HG03108 (cell line): ENCODE measurements around the gene SCFD1.
"Not testable (repeated sequence)": the region's sequence is repeated elsewhere in the genome, so short reads cannot be mapped to it uniquely, and the experiment has no call there.

Experiments
- ATAC-seq: cut with Tn5 transposase; IDR thresholded peaks from one replicate; pipeline ENCODE4 v1.9.1; 2021; ENCODE audit warnings: moderate library complexity; ENCODE audit not compliant: unreplicated experiment

Gene SCFD1, protein sequence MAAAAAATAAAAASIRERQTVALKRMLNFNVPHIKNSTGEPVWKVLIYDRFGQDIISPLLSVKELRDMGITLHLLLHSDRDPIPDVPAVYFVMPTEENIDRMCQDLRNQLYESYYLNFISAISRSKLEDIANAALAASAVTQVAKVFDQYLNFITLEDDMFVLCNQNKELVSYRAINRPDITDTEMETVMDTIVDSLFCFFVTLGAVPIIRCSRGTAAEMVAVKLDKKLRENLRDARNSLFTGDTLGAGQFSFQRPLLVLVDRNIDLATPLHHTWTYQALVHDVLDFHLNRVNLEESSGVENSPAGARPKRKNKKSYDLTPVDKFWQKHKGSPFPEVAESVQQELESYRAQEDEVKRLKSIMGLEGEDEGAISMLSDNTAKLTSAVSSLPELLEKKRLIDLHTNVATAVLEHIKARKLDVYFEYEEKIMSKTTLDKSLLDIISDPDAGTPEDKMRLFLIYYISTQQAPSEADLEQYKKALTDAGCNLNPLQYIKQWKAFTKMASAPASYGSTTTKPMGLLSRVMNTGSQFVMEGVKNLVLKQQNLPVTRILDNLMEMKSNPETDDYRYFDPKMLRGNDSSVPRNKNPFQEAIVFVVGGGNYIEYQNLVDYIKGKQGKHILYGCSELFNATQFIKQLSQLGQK

DNA sequence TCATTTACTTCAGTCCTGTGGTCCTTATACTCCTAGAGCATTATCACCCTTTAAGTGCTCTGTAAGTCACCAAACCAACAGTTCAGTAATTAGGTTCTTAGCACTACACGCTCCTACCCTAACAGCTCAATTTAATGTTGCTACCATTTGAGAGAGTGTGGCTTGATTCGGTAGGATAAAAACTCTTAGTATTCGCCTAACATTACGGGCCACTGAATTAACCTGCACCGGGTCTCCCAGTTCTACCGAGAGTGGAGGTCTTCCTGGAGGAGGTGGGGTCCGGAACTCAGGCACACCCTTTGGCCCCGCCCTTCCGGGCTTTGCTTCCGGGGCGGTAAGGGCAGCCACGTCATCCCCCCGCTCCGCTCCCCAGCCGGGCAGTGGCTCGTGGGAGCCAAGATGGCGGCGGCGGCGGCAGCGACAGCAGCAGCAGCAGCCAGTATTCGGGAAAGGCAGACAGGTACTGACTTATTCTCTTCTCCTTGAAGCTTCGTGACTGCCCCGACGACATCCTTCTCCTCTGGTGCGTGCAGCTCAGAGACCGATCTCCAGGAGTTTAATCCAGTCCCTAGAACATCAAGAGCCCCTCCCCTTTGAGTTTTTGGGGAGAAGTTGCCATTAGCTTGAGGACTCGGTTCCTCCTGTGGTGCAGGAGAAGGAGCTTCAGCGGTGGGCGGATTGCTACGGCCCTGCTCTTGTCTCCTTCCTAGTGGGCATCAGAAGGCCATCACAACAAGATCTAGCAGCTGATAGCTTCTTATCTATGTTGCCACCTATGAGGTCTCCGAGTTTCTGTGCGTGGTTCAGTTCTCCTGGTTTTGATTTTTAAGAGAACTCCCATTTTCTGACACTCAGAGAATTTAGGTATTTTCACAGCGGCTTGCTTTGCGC lies at the start of gene SCFD1:
SCFD1 (plus strand) TSS at position 380 of the 891 bp plus-strand sequence; CDS start at position 400, 20 bp downstream.
- ATAC-seq = peak; percentile 93

DNA sequence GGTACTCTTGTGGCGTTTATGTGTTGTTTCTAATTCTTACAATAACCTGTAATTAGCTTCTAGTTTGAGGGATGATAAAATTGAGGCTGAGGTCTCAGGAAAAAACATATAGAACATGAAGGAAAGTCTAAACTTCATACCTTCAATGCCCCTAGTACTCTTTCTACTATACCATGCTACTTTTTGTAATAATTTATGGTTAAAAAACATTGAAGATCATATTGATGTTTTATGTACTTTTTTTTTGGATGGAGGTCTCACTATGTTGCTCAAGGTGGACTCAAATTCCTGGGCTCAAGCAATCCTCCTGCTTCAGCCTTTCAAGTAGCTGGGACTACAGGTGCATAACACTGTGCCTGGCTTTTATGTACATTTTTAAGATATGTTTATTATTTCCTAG lies 49.3 kb upstream of the SCFD1 start:
- ATAC-seq = no peak

DNA sequence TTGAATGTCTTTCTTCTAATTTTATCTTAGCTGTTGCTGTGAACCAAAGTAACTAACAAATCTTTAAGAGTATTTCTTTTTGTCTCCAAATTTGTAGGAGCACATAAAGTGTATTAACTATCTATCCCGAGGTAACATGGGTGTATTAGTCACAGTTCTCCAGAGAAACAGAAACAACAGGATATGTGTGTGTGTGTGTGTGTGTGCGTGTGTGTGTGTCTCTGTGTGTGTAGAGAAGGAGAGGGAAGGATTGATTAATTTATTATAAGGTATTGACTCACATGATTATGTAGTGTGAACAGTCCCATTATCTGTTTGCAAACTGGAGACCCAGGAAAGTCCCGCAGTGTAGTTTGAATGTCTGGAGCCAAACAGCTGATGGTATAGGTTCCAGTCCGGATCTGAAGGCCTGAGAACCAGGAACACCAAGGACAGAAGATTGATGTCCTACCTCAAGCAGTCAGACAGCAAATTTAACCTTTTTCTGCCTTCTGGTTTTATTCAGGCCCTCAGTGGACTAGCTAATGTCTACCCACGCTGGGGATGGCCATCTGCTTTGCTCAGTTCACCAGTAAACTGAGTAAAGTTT lies 48.8 kb upstream of the SCFD1 start:
- ATAC-seq = no peak

DNA sequence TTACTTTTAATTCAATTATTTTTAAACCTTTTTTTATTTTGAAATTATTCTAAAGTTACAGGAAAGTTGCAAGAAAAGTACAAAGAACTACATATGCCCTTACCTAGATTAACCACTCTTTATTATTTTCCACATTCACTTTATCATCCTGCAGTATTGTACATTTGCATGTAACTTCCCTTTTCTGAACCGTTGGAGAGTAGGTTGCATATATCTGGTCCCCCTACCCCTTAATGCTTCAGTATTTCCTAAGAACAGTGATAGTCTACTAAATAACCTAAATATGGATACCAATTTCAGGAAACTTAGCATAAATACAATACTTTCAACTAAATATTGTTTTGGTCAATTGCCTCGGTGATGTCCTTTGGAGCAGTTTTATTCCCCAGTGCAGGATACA lies 48.2 kb upstream of the SCFD1 start:
- no peak for ATAC-seq

DNA sequence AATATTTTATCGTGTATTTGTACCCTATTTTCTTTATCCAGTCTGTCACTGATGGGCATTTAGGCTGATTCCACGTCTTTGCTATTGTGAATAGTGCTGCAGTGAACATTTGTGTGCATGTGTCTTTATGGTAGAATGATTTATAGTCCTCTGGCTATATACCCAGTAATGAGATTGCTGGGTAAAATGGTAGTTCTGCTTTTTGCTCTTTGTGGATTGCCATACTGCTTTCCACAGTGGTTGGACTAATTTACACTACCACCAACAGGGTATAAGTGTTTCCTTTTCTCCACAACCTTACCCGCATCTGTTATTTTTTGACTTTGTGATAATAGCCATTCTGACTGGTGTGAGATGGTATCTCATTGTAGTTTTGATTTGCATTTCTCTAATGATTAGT lies 47.3 kb upstream of the SCFD1 start:
- not testable (repeated sequence) for ATAC-seq

DNA sequence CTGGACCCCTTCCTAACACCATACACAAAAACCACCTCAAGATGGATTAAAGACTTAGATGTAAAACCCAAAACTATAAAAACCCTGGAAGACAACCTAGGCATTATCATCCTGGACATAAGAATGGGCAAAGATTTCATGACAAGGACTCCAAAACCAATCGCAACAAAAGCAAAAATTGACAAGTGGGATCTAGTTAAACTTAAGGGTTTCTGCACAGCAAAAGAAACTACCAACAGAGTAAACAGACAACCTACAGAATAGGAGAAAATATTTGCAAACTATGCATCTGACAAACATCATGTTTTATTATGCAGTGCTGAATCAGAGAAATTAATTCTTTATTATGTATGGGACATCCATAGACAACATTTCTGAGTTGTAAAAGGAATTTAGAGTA lies 45.8 kb upstream of the SCFD1 start:
- ATAC-seq = not testable (repeated sequence)

DNA sequence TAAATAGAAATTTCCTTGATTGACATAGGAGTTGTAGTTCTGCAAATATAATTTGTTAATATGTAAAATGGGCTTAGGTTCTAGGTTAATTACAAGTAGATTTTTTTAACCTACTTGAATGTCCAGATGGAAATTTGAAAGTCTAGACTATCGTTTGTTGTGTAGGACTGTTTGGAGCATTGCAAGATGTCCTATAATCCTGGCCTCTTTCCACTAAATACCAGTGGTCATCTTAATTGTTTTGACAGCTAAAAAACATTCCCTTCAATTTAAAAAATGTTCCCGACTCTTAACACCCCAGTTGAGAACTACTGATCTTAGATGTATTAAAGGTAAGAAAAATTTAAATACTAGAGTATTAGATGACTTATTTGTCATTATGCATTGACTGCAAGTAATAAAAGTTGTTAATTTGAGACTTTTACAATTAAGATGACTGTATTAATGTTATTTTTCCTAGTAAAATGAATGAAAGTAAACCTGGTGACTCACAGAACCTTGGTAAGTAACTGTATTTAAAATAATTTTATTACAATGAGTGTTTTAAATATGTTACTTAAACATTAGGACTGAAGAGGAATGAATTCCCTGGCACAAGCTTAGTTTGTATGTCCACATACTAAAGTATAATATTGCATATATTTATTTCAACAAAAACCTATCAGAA lies 41.4 kb upstream of the SCFD1 start:
- no peak for ATAC-seq

DNA sequence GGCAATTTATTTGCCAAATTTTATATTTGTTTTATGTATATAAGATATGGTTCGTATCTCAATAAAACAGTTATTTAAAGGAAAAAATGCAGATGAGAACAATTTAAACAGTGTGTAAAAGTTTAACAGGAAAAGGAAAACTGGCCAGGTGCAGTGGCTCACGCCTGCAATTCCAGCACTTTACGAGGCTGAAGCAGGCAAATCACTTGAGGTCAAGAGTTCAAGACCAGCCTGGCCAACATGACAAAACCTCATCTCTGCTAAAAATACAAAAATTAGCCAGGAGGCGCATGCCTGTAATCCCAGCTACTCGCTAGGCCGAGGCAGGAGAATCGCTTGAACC lies 40.9 kb upstream of the SCFD1 start:
- no peak for ATAC-seq

DNA sequence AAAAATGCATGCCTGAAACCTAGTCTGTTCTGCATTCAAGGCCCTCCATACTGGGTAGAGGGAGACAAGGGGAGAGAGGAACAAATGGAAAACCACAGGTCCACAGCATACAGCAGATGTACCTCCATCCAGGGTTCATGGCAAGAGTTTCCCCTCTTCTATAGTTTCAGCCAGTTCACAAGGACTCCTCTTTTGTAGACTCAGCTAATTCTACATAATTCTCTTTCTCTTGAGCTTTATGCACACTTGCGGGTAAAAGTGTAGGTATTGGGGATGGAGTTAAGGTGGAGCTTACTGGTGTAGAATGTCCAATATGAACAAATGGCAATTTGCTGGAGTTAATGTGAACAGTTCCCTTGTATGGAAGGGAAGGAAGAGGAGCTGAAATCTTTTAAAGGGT lies 39.7 kb upstream of the SCFD1 start:
- ATAC-seq = no peak

DNA sequence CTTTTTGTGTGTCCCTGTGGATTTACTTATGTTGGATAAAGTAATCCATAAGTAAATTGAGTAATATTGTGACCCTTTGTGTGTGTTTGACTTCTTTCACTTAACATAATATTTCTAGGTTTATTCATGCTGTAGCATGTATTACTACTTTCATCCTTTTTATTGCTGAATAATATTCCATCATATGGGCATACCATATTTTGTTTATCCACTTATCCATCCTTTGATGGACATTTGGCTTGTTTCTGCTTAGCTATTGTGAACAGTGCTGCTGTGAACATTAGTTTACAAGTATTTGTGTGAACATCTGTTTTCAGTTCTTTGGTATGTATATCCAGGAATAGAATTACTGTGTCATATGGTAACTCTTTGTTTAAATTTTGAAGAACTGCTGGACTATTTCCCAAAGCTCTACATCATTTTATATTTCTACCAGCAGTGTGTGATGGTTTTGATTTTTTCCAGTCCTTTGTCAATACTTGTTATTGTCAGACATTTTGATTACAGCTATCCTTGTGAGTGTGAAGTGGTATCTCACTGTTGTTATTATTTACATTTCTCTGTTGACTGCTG lies 38.0 kb upstream of the SCFD1 start:
- no peak for ATAC-seq

DNA sequence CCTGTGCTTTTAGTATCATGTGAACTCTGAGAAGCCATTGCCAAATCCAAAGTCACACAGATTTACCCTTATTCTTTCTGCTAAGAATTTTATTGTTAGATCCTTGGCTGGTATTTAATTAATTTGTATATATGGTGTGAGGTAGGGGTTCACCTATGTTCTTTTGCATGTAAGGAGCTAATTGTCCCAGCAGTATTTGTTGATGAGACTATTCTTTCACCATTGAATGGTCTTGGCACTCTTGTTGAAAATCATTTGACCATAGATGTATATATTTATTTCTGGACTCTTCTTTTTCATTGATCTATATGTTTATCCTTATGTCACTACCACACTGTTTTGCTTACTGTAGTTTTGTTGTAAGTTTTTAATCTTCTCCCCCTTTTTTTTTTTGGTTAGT lies 36.9 kb upstream of the SCFD1 start:
- ATAC-seq = no peak

DNA sequence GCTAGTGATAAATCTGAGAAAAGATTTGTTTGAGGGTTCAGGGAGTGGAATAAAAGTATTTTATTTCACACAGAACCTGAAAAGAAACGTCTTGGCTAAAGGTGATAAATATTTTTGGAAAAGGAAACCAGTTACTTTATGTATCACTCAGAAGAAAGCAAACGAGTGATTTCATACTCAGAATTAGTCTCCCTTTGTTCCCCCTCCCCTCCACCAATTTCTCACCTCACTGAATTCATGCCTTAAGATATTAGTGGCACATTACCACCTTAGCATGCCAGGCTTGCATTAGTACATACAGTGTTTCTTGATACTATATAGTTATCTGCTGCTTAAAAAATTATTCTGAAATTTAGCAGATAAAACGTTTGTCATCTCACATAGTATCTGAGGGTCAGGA lies 35.0 kb upstream of the SCFD1 start:
- ATAC-seq = no peak

DNA sequence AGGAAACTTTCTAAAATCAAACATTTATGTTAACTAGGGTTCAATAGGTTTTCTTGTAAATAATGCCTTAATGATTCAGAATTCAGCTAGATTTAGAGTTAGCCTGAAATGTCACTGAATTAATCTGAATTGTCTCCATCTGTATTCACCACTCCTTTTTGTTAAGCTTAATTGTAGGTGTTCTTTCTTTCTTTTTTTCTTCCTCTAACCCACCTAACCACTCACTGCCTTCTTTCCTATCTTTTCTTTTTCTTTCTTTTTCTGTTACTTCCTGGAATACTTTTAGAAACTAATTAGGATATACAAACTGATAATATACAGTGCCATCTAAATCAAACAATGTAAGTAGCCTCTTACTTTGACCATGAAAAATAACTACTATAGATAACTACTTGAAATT lies 33.2 kb upstream of the SCFD1 start:
- ATAC-seq = no peak

DNA sequence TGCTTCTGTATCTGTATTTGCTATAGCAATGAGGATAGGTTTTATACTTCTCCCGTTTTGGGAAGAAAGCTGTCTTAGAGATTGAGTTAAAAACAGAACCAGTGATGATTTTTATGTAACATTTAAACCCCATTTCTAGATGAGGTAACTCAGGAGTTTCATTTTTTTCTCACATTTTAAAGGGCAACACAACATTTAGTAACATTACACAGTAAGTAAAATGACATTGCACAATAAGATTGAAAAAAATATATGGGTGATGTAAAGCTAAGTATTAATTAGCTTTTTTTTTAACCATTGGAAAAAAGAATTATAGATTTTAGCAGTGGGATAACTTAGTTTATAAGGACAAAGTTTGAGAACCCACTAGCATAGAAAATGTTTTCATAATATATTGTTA lies 25.2 kb upstream of the SCFD1 start:
- ATAC-seq = no peak

DNA sequence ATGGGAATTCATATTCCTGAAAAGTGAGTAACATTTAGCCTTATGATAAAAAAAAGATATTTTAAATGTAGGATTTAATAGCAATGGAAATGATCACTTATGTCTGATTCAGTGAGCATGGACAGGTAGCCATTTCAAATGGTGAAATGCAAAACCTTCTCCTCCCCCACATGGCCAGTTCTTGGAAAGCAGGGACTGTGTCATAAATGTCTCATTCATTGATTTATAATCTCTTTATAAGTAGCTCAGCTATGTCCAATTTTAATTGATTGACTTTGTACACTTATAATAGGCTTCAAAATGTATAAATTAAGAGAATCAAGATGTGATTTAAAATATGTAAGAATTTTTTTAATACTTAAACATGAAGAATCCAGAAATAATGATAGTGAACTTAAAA lies 24.6 kb upstream of the SCFD1 start:
- ATAC-seq = no peak

DNA sequence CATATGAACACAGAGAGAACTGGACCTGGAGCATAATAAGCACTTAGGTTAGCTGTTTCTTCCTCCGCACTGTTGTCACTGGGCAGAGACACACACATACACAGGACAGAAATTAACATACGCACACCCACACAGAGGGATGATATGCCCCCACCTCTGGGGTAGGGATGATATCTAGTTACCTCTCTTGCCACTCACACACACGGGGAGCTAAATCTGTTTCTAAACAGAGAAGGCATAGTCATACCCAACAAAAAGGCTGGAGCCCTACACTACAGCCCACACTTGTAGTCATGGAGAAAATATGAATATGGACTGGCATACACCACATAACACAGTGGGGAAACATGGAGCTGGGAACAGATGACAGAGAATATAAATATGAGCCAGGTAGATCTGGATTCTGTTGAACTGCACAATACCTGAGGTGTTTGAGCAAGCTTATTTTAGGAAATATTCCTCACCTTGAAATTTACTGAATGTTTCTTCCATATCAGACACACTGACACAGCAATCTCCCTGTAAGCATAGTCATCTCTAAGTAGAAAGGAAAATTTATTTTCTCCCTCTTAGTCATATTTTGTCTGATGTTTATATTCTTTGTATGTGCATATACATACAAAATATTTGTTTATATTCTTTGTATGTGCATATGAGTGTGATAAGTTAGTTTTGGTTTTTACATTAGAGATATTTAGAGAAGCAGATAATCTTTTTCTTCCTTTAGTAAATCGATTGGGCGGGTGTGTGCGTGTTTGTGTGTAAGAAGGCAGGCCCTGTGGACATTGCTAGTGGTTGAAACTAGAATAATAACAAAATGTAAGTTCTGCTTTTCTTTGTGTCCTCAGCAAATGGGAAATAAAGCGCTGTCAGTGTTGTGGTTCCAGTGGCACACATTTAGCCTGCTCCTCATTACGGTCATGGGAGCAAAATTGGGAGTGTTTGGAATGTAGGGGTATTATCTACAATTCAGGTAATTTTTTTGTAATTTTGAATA lies 20.9 kb upstream of the SCFD1 start:
- ATAC-seq = no peak

DNA sequence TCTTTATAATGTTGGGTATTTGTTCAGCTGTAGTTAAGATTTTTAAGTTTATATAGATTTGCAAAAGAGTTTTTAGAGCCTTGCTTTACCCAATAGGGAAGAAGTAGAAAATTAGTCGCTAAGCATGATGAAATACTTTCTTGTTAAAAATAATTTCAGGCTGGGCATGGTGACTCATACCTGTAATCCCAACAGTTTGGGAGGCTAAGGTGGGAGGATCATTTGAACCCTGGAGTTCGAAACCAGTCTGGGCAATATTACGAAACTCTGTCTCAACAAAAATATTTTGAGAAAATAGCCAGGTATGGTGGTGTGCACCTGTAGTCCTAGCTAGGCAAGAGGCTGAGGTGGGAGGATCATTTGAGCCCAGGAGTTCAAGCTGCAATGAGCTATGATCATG lies 18.7 kb upstream of the SCFD1 start:
- ATAC-seq = no peak

DNA sequence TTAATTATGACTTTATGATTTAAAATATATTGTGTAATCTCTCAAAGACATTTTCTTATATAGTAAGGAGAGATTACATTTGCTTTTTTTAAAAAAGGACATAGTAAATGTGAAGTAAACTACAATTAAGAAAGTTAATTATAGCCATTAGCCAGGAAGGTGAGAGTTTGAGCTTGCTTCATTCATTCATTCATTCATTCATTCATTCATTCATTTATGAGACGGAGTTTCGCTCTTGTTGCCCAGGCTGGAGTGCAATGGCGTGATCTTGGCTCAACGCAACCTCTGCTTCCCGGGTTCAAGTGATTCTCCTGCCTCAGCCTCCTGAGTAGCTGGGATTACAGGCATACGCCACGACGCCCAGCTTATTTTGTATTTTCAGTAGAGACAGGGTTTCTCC lies 17.4 kb upstream of the SCFD1 start:
- not testable (repeated sequence) for ATAC-seq

DNA sequence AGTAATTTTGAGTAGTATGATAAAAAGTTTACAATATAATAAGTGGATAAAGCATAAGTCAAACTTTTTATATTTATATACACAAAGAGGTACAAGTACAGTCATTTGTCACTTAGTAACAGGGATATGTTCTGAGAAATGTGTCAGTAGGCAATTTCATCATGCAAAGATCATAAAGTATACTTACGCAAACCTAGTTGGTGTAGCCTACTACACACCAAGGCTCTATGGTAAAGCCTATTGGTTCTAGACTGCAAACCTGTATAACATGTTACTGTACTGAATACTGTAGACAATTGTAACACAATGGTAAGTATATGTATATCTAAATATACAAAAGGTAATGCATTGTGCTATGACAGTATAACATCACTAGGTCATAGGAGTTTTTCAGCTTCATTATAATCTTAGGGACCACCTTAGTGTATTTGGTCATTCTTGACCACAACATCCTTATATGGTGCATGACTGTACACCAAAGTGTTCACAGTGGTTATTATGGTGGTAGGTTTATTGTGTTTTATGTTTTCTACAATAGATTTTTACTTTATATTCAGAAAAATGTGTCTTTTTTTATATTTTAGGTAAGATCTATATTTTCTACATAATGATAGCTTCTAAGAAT lies 14.9 kb upstream of the SCFD1 start:
- ATAC-seq = no peak
